ENCODE results near the gene ALK.

The ALK gene

GRCh38 chr2:29796446-29796845, 124.9 kb downstream of the ALK start:
- no peak for DNase-seq (ENCODE audit: low read depth in 2 of 2)

DNA sequence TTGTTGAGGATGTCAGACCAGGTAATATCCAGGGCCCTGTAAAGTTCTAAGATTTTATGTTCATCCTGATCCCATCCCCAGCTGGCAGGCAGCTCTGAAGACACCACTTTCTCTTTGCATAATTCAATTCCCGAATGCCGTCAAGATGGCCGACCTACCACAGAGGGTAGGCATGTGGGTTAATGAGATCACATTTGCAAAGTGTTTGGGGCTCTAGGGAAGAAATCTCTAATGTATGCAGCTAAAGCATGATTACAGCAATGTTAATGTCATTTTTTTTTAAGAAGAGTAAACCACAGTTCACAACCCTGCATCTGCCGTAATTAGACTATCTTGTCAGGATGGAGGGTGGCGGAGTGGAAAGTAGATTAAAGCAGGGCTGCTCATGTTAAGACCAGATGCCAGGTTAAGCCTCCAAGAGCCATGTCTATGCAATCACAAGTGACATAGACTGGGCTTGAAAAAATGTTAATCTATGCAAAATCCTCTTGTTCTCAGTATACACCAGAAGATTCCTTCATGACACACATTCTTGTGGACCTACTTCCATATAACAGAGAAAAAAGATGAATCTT, 131.4 kb downstream of the ALK start:
- DNase-seq (ENCODE audit: low read depth in 2 of 2), result no peak

GRCh38 chr2:29787473-29788465, 133.6 kb downstream of the ALK start:
- no peak for DNase-seq (ENCODE audit: low read depth in 2 of 2)

- DNase-seq (ENCODE audit: low read depth in 2 of 2), result no peak
Measured at GRCh38 chr2:29786361-29786760, 135.0 kb downstream of the ALK start.

DNA sequence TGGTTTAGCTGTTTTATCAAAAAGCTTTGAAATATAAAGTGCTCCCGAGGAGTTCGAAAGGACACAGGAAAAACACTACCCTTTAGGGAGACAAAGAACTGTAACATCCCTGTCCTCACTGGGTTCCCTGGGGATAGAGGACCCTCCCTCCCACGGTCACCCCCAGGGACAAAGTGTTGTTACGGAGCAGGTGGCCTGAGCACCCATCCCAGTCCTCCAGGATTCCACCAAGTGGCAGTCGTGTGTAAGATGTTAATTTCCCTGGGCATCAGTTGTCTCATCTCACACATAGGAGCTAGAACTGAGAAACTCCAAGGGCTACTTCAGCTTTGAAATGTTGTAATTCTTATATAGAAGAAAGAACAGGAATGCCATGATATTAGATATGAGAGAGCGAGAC, 137.7 kb downstream of the ALK start:
- DNase-seq (ENCODE audit: low read depth in 2 of 2), result no peak

- no peak for DNase-seq (ENCODE audit: low read depth in 2 of 2)
Measured at GRCh38 chr2:29782549-29783458, 138.6 kb downstream of the ALK start.

DNA sequence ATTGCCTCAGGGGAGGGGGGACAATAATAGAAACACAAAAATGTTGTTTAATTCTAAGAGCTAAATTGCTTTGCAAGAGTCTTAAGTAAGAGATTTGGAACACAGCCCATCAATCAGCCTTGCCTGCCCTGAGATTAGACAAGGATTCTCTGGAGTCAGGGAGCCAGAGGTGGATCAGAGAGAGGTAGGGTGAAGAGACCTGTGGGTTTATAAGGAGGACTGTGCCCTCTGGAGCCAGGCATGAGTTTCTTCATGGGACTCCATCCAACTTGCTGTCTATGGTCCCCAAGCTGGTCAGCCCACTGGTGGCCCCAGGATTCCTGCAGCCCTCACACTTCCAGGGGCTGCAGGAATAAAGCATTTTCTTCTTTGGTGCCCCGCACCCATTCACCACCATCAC, 139.3 kb downstream of the ALK start:
- DNase-seq (ENCODE audit: low read depth in 2 of 2), result no peak

DNA sequence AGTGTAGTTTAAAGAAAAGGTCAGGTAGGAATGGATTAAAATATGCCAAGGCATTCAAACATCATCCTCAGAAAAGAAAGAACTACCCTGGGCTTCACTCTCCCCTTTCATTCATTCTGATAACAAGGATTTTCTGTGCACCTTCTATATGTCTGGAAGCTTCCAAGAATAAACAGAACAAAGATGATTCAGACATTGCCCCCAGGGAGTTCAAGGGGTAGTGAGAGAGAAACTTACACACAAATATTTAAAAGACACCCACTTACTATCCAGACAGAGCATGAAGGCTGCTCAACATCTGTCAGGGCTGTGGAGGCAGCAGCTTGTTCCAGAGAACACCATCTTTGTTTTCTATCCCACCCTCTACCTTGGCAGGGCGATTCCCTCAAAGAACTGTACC, 140.5 kb downstream of the ALK start:
- DNase-seq (ENCODE audit: low read depth in 2 of 2), result no peak

DNA sequence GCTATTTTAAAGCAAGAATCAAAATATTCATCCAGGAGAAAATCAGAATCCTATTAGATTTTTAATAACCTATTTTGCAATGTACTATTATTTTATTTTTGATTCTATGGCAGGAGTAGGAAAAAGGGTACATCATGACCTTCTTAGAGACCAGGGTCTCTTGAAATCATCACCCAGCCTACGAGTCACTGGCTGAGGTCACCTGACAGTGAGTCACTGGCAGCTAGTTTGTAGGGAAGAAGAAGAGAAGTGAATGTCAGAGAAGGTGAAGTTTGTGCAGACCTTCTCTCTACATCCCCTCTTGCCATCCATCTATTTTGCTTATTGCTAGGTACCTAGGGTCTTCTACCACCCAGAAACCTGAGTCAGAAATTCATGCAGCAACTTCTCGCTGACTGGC, 144.2 kb downstream of the ALK start:
- DNase-seq (ENCODE audit: low read depth in 2 of 2), result no peak

DNA sequence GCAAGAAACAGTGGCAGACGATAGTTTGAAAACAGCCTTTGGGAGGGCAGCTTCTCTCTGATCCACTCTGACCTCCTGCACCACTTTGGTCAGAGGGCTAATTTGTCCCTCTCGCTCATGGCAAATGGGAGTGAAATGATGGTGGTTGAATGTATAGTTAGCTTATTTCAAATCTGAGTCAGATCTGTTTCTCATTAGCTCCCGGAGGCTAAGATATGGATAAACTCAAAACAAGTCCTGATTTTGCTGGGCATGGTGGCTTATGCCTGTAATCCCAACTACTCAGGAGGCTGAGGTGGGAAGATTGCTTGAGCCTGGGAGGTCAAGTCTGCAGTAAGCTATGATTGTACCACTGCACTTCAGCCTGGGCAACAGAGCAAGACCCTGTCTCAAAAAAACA, 145.0 kb downstream of the ALK start:
- no peak for DNase-seq (ENCODE audit: low read depth in 2 of 2)

- no peak for DNase-seq (ENCODE audit: low read depth in 2 of 2)
Measured at GRCh38 chr2:29775937-29776336, 145.4 kb downstream of the ALK start.

DNA sequence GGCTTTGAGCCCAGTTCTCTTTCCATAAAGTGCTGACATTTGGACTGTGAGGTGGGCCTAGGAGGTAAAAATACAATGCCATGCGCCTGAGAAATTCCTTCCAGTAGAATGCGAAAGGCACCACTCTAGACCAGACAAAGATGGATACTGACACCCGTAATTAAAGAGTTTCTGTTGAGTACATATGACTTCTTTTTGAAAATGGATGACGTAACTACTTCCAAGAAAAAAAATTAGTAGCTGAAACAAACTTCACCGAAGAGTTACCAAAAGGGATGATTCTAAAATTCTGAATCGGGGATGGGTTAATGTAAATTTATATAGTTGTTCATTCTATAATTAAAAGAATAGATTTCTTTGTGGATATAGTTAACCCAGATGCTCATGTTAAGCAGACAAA, 146.8 kb downstream of the ALK start:
- DNase-seq (ENCODE audit: low read depth in 2 of 2), result no peak

DNA sequence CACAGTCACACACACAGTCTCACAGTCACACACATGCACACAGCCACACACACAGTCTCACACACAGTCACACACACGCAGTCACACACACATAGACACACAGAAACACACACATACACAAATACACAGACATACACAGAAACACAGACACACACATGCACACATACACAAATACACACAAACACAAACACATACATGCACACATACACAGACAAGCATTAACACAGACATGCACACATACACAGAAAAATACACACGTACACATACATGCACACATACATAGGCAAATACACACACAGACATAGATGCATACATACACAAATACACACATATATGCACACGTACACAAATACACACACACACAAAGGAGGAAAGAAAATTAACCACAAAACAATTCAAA, 150.5 kb downstream of the ALK start:
- no peak for DNase-seq (ENCODE audit: low read depth in 2 of 2)

DNA sequence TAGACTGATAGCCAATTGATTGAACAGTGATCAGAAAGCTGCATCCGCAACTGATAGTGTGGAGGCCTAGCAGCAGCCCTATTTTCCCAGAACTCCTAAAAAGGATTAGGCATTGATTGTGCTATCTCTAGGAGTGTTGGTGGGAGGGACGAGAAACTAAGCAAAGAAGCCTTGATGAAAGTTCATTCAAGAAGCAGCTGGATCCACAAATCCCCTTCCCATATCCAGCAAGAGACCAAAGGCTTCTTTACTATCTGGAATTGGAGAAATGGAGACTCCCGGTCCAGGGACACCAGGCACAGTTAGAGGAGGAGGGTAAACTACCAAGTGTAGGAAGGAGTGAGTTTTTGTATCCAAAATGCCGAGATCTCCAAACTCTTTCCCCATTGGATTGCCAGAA, 151.5 kb downstream of the ALK start:
- DNase-seq (ENCODE audit: low read depth in 2 of 2), result no peak

DNA sequence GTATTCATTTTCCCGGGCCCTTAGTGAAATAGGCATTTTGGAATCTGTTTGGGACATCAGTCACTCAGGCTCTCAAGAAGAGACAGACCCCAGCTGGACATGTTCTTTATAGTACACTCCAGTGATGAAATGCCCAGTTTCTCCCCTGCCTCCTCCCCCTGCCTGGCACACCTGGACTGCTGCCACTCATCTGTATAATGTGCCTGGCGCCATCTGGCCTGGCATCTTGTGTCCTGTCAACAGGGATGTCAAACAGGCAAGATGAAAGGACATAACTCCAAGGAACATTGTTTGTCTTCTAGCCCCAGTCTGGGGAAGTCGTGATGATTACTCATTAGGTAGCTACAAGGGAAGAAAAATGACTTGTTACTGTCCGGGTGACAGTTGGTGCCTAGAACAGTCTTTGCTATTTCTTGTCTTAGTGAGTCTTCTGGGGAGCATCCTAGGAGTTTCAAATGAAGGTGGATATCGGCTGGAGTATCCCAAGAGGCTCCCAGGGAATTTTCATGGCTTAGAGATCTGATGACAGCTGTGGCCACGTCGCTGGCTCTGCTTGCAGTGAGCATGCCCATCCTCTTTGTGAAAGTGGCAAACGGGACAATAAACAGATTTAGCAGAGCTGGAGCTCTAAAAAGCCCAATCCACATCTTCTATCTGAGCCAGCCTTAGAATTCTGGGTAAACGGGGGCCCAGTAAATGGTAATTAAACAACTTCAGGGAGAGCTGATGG, 153.6 kb downstream of the ALK start:
- DNase-seq (ENCODE audit: low read depth in 2 of 2), result no peak

- no peak for DNase-seq (ENCODE audit: low read depth in 2 of 2)
Measured at GRCh38 chr2:29766191-29766590, 155.2 kb downstream of the ALK start.

DNA sequence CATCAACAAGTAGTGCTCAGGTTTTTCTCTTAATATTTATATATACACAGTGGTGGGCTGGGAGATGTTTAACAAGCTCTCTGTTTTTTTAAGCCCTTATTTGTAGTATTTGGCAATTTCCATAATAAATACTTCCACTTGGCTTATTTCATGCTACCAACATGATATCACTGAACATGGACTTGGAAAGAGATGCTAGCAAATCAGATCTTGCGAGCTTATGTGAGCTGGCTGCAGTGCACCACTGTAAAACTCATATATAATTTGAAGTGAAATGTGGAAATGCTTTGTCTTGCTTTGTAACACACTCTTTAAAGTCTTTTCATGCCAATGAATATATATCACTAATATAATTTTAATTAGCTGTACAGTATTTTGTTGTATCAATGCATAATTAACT, 155.7 kb downstream of the ALK start:
- no peak for DNase-seq (ENCODE audit: low read depth in 2 of 2)

GRCh38 chr2:29763371-29763770, 158.0 kb downstream of the ALK start:
- no peak for DNase-seq (ENCODE audit: low read depth in 2 of 2)

DNA sequence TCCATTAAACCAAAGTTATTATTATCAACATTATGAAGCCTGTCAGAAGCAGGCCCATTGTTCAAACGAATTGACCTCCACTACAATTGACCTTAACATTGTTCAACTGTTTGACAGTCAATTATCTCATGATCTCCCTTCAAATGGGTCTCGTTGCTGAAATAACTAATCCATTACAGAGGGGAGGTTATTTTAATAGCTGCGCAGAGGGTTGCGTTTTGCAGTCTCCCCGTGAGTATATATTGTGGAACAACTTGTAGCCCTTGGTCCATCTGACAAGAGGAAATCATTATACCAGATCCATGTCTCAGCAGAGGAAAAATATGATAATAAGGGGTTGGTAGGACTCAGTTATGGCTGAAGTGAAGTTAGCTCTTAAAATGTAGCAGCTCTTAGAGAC, 159.1 kb downstream of the ALK start:
- no peak for DNase-seq (ENCODE audit: low read depth in 2 of 2)

DNA sequence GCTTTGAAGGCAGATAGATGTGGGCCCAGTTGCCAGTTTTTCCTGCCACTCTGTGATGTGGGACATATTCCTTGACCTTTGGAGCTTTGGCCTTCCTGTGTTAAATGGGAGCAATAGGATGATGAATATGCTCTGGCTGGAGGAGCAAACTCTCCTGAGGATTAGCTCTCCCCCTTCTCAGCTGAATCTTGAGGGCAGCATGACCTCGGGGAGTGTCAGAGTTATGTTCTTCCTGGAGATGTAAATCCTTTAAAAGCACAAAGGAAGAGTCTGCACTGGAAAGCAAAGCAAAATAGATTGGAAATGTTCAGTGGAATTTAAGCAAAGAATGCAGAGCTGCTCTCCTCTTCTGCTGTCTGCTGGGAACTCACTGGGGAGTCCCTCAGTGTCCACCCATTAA, 160.1 kb downstream of the ALK start:
- DNase-seq (ENCODE audit: low read depth in 2 of 2), result no peak

DNA sequence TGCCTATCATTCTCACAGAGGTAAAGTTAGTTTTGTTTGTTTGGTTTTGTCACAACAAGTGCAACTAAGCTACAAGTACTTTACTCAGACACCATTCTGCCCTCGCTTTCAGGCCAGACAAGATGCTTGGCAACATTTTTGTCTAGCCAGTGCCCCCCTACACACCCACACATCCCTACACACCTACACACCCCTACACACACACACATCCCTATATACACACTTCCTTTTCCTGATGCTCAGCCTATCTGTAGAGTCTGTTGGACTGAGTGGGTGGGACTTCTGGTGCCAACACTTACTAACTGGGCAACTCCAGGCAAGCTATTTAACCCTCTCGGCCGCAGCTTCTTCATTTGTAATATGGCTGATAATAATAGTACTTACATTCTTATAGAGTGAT, 161.4 kb downstream of the ALK start:
- DNase-seq (ENCODE audit: low read depth in 2 of 2), result no peak

DNA sequence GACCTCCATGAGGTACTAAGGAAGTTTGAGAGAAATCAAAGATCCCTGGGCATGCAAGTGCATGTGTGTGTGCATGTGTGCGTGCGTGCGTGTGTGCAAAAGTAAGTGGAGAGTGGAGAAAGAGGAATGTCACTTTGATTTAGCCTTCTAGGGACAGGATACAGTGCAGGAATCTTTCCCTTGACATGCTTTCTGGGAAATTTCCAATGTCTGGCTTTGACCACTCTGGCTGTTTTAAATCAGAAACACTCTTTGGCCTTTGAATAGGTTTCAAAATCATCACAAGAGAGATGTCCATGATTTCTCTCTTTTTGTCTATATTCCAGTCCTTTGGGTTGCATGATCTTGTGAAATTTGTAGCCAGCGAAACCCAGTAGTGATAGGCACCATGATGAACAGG, 162.0 kb downstream of the ALK start:
- no peak for DNase-seq (ENCODE audit: low read depth in 2 of 2)
